Middle frontal gyrus (tissue), 1 donor: ENCODE measurements around the gene DNAH1.

Experiments used
- DNase-seq: peaks from one replicate; pipeline ENCODE4 v3.0.0-alpha.2; 2015; ENCODE audit warnings: low spot score; ENCODE audit errors: extremely low spot score

Gene DNAH1

DNA sequence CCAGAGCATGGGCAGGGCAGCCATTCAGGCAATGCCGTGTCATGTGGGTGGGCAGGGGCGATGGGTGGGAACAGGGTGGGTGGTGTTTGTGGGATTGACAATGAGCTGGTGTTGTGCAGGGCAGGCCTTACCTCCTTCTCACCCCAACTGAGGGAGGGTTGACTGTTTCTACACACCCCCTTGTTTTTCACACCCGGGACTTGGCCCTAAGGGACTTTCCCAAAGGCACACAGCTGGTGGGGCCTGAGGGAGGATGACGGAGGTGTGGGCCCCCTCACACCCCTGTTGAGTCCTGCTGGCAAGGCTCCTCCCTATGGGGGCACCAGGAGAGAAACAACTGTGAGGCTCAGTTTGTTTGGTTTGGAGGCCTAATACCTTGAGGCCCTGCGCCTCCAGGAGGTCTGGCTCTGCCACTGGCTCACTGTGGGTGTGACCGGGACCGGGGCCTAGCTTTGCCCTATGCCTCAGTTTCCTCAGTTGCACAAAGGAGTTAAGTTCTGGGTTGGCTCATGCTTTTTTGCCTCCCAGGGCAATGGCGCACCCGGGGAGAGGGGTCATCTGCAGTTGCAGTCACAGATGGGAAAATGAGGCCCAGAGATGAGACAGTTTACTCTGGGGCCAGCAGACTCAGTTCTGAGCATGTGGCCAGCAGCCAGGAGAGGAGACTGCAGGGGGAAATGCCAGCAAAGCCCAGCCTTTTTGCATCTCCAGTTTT lies 5.1 kb upstream of the DNAH1 start:
- no peak for DNase-seq

DNA sequence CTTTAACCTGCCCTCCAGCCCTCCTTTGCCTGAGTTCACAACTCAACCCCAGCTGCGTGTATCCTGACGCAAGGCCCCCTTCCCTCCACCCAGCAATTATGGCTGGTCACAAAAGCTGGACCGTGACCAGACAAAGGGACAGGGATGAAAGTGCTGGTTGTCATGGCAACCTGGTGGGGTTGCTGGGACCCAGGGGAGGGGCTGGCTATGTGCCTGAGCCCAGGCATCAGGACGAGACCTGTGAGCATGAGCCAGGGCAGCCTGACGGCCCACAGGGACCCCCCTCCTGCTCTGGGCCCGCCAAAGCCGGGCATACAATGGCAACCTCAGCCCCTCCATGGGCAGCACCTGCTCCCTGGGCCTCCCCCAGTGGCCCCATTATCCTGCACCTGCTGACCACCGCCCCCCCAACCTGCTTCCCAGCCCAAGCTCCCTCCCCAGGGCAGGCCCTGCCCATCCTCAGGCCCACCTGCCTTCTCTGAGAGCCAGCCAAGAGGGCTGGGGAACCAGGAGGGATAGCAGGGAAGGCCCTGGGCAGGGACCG lies 4.5 kb upstream of the DNAH1 start:
- no peak for DNase-seq

DNA sequence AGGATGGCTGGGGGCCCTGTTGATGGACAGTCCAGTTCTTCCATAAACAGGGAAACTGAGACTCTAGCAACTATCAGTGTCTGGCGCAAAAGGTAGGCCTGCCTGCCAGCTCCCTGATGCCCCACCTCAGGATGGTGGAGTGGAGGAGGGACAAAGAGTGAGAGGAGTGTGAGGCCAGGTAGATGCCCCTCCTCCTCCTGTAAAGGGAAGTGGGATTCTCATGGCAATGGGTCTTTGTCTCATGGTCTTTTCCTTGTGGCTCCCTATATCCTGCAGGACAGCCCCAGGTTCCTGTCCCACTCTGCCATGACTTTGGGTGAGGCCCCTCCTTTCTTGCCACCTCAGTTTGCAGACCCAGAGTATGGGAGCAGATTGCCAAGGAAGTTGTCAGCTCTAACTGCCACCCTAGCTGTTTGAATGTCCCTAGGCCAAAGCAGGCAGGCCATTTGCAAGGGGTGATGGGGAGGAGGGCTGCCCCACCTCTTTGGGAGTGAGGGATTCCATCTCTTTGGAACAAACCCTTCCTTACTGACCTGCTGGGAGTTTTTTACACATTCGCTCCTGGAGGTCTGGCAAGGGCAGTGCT lies 2.8 kb upstream of the DNAH1 start:
- DNase-seq, result no peak

DNA sequence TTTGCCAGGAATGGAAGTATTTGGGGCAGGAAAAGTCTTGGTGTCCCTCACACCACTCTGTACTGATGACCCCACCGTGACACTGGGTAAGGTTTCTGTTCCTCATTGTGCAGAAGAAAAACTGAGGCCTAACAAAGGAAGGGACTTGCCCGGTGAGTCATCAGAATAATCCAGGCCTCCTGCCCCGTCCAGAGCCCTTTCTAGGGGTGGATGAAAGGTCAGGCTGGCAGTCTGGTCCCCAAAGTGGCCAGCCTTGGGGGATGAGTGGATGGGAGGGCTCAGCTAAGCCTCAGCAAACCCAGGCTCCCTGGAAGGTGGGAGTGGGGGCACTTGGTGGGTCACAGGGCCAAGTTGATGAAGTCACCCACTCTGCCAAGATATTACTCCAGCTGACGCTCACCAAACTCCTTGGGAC lies 2.3 kb upstream of the DNAH1 start:
- no peak for DNase-seq

DNA sequence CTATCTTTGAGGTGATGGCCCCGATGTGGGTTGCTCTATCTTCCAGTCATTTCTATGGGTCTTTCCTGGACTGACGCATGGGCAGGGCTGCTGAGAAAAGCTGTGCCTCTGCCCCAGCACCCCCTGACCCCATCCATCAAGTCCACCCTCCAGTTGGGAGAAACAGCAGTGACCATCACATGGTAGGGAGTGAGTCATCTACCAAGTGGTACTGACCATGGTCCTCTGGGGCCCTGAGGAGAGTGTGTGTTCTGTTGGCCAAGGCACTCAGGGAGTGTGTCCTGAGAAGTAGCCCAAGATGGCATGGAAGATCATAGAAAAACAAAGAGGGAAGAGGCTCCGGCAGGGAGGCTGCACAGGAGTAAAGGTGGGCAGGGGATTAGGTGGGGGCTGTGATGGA lies 1.6 kb upstream of the DNAH1 start:
- DNase-seq, result no peak

DNA sequence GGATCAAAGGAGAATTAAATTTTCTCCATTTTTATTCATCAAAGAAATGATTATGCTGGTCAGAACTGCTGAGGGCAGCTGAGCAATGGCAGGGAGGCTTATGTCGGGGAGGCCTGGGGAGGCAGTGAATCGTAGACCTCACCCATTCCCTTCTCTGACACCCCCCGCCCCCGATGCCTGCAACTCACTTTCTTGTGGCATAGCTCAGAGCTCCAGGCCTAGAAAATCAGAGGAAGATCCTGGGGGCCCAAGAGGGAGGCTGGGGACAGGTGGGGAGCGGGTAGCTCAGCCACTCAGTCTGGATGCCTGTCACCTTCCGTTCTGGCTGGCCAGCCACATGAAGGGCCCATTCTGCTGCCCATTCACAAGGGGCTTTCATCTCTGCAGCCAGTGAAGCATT lies 1.1 kb upstream of the DNAH1 start:
- DNase-seq, result no peak

DNA sequence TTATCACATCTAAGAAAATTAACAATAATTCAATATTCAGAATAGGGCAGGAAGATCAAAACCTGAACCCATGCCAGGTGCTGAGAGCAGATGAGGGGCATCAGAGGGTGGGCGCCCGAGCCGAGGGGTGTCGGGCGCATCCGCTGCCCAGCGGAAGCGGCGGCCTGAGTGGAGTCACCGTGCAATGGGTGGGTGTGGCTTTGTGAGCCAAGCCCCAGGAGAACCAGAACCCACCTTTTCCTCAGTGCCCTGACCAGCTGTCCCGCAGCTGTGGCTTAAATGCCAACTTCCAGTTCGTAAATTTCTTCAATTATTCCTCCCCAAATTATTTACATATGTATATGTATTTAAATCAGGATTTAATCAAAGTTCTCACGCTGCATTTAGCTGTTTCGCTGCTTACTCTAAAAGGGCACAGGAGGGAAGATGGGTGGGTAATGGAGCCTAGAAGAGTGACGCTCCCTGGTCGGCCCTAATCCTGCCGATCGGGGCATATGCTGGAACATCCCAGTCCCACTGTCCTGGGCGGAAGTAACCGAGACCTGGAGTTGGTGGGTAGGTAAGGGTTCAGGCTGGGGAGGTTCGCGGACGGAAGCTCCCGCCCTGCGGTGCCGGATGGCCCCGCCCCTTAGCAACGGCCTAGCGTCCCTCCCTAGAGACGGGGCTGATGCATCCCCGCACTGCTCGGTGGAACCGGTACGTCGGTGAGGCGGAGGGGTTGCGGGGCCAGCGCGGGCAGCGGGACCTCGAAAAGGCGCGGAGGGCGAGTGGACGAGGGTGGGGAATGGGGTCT lies 1.3 kb downstream of the DNAH1 start:
- no peak for DNase-seq

DNA sequence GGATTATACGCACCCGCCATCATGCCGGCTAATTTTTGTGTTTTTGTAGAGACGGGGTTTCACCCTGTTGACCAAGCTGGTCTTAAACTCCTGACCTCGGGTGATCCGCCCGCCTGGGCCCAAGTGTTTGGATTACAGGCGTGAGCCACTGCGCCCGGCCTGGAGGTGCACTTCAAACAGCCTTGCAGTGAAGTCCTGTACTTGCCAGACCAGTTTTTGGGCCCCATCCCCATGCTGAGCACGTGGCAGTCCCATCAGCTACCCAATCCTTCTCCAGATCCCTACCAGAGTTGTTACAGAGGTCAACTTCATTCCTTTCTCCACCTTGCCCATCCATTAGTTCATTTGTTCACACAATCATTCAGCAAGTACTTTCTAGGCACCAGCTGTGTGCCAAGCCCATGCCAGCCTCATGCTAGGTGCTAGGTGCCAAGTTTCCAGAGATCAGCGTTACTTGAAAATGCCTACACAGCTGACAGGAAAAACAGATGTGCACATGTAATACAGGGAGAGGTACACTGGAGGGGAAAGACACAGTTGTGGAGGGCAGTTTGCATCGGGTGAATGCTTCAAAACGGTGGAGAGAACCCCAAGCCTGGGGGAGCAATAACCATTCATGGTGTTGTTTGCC lies 2.2 kb downstream of the DNAH1 start:
- no peak for DNase-seq

DNA sequence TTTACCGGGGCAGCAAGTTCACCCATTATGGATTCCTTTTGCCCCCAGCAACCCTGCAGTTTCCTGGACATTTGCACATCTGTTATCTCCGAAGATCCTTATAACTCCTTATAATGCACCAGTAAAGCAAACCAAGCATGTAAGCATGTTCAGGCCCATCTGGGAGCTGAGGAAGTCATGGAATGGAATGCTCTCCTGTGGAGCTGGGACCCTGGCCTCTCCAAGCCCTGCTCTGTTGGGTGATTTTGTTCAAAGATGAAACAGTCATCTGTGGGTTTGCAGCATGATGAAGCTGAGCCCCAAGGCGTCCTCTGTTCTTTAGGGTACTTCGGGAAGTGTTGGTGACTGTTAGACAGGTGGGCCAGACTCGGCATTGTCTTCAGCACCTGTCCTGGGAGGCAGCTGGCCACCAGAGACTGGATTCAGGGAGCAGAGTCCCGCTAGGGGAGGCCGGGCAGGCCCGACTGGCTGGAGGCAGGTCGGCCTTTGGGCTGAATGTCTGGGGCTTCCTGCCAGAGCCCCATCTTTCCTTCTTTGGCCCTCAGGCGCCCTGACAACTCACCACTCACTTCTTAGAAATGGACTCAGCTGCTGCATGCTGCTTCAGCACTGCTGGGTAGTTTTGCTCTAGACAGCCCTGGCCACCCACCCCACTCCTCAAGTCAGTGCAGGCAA lies 3.9 kb downstream of the DNAH1 start:
- DNase-seq, result no peak

DNA sequence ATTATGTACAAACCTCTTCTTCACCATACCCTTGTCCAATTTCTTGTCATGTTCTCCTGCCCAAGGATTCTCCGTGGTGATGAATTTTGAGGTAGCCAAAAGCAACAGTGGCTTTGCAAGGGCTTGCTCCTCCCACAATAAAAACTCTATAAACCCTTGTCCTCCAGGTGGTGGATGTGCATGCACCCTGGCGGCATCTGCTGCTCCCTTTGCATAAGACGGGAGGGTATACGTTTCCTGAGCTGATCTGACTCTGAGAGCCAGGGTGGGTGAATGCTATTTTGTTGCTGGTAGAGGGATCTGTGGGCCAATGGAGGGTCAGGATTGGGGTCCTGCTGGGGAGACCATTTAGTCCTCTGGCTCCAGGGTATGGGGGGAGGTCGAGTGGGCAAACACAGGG lies 5.4 kb downstream of the DNAH1 start:
- DNase-seq, result no peak

DNA sequence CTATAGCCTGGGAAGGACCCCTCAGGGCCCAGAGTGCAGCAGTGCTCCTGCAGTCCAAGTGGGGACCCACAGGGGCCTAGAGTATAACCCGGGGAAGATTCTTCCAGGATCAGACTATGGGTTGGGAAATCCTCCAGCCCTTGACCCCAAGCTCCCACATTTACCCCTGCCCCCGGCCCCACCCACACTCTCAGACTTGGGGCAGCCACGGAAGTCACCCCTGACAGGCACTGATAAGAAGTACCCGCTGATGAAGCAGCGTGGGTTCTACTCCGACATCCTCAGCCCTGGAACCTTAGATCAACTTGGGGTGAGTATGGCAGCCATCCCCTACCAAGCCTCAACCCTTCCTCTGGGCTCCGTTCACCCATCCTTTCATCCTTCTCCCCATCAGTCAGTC lies 6.3 kb downstream of the DNAH1 start:
- DNase-seq, result no peak

DNA sequence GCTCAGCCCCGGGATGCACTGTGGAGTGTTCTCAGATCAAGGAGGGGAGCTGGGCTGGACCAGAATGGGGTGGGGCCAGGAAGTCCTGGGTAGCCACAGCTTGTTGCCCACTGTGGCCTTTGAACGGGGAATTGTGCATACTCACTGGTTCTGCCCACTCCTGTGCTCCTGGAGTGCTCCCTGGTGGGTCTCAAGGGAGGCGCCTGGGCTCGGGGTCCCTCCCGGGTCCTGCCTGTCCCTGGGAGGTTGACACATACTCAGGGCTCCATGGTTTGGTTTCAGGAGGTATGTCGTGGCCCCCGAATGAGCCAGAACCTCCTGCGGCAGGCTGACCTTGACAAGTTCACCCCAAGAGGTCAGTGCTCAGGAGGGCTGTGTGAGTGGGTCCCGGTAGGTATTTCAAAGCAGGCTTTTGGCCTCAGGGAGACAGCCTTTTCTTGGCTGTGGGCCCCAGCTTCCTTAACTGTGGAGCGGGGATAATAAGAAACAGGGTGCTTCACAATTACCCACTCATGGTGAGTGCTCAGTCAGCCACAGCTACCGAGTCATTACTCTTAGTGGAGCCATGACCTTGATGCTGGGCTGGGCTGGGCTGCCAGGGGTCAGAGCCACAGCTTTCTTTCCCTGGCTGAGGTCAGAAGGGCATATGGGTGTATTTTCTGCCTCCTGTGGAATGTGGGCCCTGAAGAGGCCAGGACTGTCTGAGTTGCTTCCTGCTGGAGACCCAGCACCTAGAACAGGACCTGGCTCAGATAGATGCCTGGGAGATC lies 7.6 kb downstream of the DNAH1 start:
- DNase-seq, result no peak

DNA sequence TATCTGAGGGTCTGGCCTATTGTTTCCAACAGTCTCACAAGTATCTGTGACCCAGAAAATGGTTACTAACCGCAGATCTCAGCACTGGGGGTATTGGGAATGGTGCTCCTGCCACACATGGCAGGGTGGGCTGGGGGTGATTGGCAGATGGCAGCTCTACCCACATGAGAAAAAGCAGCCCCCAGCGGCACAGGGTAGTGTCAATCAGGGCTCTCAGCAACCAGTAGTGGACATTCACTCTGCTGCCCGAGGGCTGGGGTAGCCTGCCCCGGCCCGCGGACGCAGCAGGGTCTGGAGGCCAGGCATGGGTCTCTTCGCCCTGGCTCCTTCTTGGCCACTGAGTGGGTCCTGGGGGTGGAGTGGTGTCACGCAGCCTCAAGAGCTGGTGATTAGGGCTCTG lies 8.6 kb downstream of the DNAH1 start:
- DNase-seq, result no peak

DNA sequence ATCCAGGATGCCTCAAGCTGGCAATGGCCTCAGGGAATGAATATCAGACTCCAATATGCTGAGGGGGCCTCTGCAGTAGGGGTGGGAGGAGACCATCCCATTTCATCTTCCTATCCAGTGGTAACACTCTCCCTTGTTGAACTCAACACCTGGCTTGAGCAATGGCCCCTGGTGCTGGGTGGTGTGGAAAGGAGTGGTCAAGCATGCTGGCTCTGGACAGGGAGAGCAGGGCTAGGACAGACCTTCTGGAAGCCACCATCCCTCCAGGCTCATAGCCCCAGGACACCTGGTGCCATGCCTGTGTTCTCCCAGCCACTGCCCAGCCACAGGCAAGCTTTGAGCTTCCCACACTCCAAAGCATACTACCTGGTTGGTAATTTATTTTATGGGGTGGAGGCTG lies 9.6 kb downstream of the DNAH1 start:
- DNase-seq, result no peak

DNA sequence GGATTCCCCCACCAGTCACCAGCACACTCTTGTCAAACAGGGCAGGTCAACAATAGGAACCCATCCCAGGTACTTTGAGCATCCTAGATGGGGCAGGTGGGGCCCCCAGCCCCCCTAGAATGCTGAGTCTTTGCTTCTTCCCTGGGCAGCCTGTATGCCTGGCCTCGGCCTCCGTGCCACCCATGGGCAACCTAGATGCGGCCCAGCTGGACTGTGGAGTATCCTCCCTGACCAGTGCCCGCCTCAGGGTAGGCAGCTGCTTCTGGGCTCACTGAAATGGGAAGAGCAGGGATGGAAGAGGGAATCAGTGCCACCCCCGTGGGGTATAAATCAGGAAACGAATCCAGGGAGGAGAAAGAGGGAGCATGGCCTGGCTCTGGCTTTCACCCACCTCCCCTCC lies 10.9 kb downstream of the DNAH1 start:
- DNase-seq, result no peak

DNA sequence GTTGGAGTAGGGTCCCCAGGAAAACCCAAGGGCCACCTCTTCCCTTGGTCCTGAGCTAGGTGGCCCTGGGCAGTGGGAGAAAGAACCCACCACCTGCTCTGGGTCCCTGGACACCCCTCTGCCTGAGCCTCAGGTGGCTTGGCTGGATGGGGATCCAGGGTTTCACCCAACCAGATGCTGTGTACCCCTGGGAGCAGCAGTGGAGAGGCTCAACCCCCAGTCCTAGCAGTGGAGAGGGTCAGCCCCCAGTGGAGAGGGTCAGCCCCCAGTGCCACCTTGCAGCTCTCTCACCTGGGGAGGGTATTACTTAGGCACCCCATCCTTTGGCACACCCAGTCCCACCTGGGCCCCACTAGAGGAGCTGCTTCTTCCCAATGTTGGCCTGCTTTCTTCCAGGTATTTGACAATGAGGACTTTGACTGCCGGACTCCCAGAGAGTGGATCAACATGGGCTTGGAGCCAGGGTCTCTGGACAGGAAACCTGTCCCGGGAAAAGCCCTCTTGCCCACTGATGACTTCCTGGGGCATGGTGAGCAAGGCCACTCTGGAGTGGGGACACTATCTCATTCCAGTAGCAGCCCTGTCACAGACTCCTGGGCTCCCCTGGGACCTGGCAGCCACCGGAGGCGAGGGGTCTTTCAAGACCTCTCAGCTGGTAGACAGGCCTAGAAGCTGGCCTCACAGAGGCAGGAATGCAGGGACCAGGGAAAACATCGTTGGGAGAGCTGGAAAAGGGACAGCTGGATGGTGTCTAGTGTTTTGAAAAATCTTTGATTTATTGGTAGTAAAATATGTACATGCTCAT lies 11.6 kb downstream of the DNAH1 start:
- DNase-seq, result no peak

DNA sequence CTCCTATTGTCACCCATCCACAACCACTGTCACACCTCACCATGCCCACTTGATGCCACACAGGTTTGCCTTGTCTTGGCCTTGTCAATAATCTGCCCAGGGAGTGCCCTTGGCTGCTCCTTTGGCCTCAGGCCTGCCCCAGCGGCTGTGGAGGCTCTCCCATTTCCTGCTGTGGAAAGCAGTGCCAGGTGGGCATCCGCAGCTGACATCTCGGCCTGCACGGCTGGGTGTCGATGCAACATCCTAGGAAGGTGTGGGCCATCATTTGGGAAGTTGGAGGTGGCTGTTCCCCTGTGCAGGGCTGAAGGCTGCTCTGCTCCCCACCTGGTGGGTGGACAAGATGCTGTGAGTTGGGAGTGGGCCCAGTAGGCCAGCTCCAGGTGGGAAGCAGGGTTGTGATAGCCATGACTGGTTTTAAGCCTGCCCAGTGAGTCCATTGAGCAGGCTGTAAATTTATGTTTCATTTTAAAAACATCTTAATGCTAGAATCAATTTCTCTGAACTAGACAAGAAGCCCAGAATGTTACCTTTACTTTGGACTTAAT lies 12.5 kb downstream of the DNAH1 start:
- DNase-seq, result no peak

DNA sequence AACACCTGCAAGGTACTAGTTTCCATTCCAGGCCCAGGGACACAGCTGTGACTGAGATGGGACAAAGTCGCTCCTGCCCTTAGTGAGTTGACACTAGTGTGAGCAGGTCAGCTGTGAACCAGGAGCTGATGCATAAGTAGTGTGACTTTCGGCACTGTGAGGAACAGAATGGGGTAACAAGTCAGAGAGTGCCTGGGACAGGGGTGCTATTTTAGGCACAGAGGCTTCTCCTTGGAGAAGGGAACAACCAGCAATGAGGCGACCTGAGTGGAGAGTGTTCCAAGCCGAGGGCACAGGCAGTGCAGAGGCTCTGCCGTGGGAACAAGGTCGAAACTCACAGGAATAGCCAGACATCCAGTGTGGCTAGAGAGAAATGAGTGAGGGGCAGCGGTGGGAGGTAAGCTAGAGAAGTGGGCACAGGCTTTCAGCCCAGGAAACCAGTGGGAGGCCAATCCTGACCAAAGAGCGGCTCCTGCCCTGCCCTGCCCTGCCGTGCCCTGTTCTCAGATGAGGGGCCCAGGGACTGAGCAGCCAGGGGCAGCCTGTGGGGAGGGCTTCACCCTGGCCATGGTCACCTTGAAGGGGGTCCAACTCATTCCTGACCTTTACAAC lies 14.2 kb downstream of the DNAH1 start:
- DNase-seq, result no peak

DNA sequence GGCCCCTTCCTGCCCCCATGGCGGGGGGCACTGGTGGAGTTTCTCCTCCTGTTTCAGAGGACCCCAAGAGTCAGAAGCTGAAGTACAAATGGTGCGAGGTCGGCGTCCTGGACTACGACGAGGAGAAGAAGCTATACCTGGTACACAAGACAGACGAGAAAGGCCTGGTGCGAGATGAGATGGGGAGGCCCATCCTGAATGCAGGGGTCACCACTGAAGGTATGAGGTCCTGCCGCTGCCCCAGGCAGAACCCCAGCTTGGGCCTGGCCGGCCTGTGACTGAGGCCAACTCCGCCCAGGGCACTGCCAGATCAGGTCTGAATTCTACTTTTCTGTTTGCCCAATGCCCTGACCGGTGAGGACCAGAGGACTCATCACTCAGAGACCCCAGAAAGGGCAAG lies 15.0 kb downstream of the DNAH1 start:
- no peak for DNase-seq
